ENCODE results near the gene HPSE2. TPM values are rescaled to one million over a fixed set of nuclear protein-coding genes. Genes with fewer than 3 reads are reported as not detected.

Gene HPSE2
- total and polyA plus RNA-seq, 2 of the 8 experiments (the other 6 are each of a cell fraction or from before 2014, with no cell fraction given), result 0.41 to 0.58 TPM

DNA sequence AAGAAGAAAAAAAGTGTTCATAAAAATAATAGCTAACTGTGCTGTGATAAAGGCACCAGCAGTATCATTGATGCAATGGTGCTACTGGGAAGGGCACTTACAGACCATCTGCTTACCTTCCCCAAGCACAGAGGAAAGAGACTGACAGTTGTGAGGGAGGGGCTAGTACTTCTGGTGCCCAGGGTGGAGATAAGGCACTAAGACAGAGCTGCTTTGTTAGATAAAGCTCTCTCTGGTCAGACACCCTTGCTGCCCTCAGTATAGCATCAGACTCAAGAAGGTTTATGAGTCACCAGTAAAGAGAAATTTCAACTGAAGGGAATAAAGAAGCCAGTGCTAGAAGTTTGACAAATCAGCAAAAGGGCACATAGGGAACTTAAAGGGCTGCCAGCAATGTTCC lies 325.6 kb downstream of the HPSE2 start:
- Histone ChIP-seq H2BK15ac (ENCODE audit: low read length) (no peak overlapping the region), H2AK5ac (ENCODE audit: low read depth, low read length) (no peak overlapping the region), H3K23ac (ENCODE audit: insufficient read length) (no peak overlapping the region), H3K9ac (replicated peaks in 1 of 4; ENCODE audit: extremely low read depth in 1 of 4, low read depth in 3 of 4, low read length in 3 of 4) (no peak overlapping the region), H3K9me3 (ENCODE audit: insufficient read depth in 2 of 2, low read depth in 1 of 2, low read length in 1 of 2) (no peaks in the 10 kb centered on the region), H3K4ac (replicated peaks; ENCODE audit: insufficient read length, low read depth, low read length) (no peak overlapping the region), H4K5ac (ENCODE audit: insufficient read length, low read depth, low read length) (no peak overlapping the region), H4K91ac (replicated peaks; ENCODE audit: insufficient read length, low read length) (no peak overlapping the region), H3K23me2 (ENCODE audit: low read depth, low read length) (no peaks in the 10 kb centered on the region), H3K4me1 (replicated peaks in 1 of 4; ENCODE audit: control insufficient read depth in 3 of 4, insufficient read depth in 4 of 4, low read length in 3 of 4) (no peaks in the 10 kb centered on the region), H2BK20ac (ENCODE audit: low read length) (no peak overlapping the region), H3K27ac (ENCODE audit: low read depth, low read length) (no peak overlapping the region), H3K79me2 (ENCODE audit: control insufficient read depth in 1 of 2, insufficient read depth in 2 of 2, low read length in 2 of 2) (no peaks in the 10 kb centered on the region), H3K79me1 (ENCODE audit: low read depth, low read length) (no peaks in the 10 kb centered on the region), H3K36me3 (ENCODE audit: control insufficient read depth in 2 of 4, insufficient read depth in 4 of 4, low read length in 3 of 4) (no peaks in the 10 kb centered on the region), H4K20me1 (replicated peaks in 1 of 2; ENCODE audit: control insufficient read depth in 1 of 2, insufficient read depth in 2 of 2, low read length in 2 of 2) (no peaks in the 10 kb centered on the region), H4K8ac (ENCODE audit: extremely low read depth, insufficient read depth, low read length) (no peak overlapping the region), H2AFZ (ENCODE audit: low read length) (no peak overlapping the region; the same call in 1 of the 2 replicates), H3K18ac (ENCODE audit: extremely low read depth, low read length) (no peak overlapping the region), H3K27me3 (replicated peaks in 1 of 4; ENCODE audit: control insufficient read depth in 3 of 4, extremely low read depth in 1 of 4, insufficient read depth in 3 of 4, low read length in 3 of 4) (no peaks in the 10 kb centered on the region), H2BK12ac (ENCODE audit: low read depth, low read length) (no peak overlapping the region), H3K4me2 (ENCODE audit: insufficient read depth in 1 of 2, low read depth in 2 of 2, low read length in 2 of 2) (no peak overlapping the region), H2BK5ac (ENCODE audit: low read depth, low read length) (no peak overlapping the region), H2BK120ac (replicated peaks; ENCODE audit: low read depth, low read length) (no peak overlapping the region), H3K14ac (ENCODE audit: insufficient read length) (no peak overlapping the region), H3K4me3 (ENCODE audit: extremely low read depth in 1 of 4, insufficient read depth in 2 of 4, low read depth in 3 of 4, low read length in 4 of 4) (no peak overlapping the region), H3K56ac (replicated peaks; ENCODE audit: insufficient read length, low read depth, low read length) (no peak overlapping the region)
- FAIRE-seq (no peak), DNase-seq (ENCODE audit: low read depth in 1 of 2, low spot score in 2 of 2) (no peak)
- ChIA-PET POLR2A (ENCODE audit: partially characterized antibody) (no interaction called here), CTCF (ENCODE audit: partially characterized antibody) (interaction anchor here (0.6 to 0.9 kb wide), 2 partner anchors 52 to 347 kb away, joined by 3 read pairs; no protein-coding TSS in a partner anchor)
- TF ChIP-seq CREB1 (IDR thresholded peaks at IDR 0.05), result no peak
- no peak for TF ChIP-seq RNF2 (IDR thresholded peaks at IDR 0.05; ENCODE audit: borderline replicate concordance, low read depth, low read length, missing control alignments, poor library complexity, severe bottlenecking)
- TF ChIP-seq GTF2F1 (IDR thresholded peaks at IDR 0.05; ENCODE audit: borderline replicate concordance, low read depth, low read length), result no peak
- no peak for TF ChIP-seq POLR2A (IDR thresholded peaks at IDR 0.05; ENCODE audit: control extremely low read depth in 1 of 2, low read depth in 2 of 2, low read length in 2 of 2)
- no peak for TF ChIP-seq CBX8 (IDR thresholded peaks at IDR 0.05; ENCODE audit: borderline replicate concordance, low read depth, low read length)
- no peak for TF ChIP-seq BACH1 (IDR thresholded peaks at IDR 0.05; ENCODE audit: low read length)
- TF ChIP-seq SIN3A (conservative IDR thresholded peaks at IDR 0.05 in 1 of 2, IDR thresholded peaks at IDR 0.05 in 1 of 2; ENCODE audit: low read depth in 1 of 2, low read length in 2 of 2), result no peak
- no peak for TF ChIP-seq TAF7 (optimal IDR thresholded peaks at IDR 0.05; ENCODE audit: borderline replicate concordance, low read depth, low read length)
- TF ChIP-seq SIRT6 (IDR thresholded peaks at IDR 0.05; ENCODE audit: low read length), result no peak
- no peak for TF ChIP-seq ASH2L (IDR thresholded peaks at IDR 0.05; ENCODE audit: low read length)

Data from H1 (cell line).